Measurements from ENCODE around the gene BLMH. TPM values are rescaled to one million over a fixed set of nuclear protein-coding genes. Genes with fewer than 3 reads are reported as not detected.

BLMH gene
- total RNA-seq, 1 experiment from 2014 or later, result 94.3 TPM

DNA sequence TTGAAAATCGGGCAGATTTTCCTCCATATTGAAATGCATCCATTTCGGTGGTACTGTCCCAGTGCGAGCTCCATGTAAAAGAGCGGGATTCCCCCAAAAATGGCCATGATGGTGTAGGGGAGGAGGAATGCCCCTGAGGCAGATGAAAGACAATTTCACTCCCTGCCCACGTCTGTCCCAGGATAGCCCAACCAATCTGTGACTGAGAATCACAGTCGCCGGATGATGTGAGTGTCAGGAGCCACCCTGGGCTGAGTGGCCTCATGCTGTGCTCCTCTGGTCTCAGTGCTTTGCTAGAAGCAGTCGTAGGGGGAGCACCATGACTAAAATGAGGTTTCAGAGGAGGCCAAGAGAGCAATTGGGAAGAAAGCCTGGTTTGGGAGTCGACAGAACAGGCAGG is 72.9 kb downstream of the BLMH start:
- H3K9me3 ChIP-seq (ENCODE audit: low read depth, low read length, poor library complexity, severe bottlenecking), result no peaks in the 10 kb centered on the region
- ChIA-PET POLR2A (ENCODE audit: low non-redundant PET) (no interaction called here), CTCF (no interaction called here)
- no peaks in the 10 kb centered on the region for H3K27me3 ChIP-seq (replicated peaks; ENCODE audit: insufficient read depth, low read depth, low read length, poor library complexity)
- H3K27ac ChIP-seq (ENCODE audit: low read depth, low read length, poor library complexity, severe bottlenecking), result no peak overlapping the region
- no peaks in the 10 kb centered on the region for H3K36me3 ChIP-seq (ENCODE audit: insufficient read depth, low read length, poor library complexity, severe bottlenecking)
- intact Hi-C loops (cut with micrococcal nuclease; ENCODE audit: unreplicated experiment), result no loop called here
- H3K4me1 ChIP-seq (ENCODE audit: insufficient read depth, low read length, poor library complexity, severe bottlenecking), result no peaks in the 10 kb centered on the region
- DNase-seq (ENCODE audit: low spot score), result no peak
- BruUV-seq (replicated peaks), result no TSS peak
- no peak overlapping the region for H3K4me3 ChIP-seq (ENCODE audit: low read depth, low read length, poor library complexity, severe bottlenecking)
- no peak for TF ChIP-seq EZH2 (IDR thresholded peaks at IDR 0.05; ENCODE audit: borderline replicate concordance, low read depth, low read length, poor library complexity, severe bottlenecking)
- TF ChIP-seq, protein P1, sequence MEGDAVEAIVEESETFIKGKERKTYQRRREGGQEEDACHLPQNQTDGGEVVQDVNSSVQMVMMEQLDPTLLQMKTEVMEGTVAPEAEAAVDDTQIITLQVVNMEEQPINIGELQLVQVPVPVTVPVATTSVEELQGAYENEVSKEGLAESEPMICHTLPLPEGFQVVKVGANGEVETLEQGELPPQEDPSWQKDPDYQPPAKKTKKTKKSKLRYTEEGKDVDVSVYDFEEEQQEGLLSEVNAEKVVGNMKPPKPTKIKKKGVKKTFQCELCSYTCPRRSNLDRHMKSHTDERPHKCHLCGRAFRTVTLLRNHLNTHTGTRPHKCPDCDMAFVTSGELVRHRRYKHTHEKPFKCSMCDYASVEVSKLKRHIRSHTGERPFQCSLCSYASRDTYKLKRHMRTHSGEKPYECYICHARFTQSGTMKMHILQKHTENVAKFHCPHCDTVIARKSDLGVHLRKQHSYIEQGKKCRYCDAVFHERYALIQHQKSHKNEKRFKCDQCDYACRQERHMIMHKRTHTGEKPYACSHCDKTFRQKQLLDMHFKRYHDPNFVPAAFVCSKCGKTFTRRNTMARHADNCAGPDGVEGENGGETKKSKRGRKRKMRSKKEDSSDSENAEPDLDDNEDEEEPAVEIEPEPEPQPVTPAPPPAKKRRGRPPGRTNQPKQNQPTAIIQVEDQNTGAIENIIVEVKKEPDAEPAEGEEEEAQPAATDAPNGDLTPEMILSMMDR (conservative IDR thresholded peaks at IDR 0.05; ENCODE audit: low read depth, low read length), result no peak

DNA sequence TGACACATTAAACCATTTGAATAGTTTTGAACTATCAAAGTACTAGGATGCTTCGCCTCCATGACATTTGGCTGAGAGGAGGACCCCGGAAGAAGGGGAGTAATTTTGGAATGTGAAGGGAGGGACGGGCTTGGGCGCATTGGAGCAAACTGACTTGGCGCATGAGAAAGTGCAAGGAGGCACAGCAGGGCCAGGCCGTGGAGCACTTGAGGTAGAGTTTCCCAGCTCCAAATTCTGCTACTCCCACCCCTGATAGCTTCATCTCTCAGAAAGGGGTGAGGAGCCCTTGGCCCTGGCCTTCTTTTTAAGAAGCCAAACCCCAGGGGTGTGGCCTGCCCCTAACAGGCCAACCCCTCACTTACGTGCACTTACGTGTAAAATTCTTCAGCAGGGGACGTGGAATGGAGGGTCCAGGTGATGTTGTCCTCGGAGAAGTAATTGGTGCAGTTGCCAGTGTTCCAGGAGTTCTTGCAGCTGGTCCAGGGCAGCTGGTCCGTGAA is 73.9 kb downstream of the BLMH start:
- Histone ChIP-seq H3K36me3 (ENCODE audit: insufficient read depth, low read length, poor library complexity, severe bottlenecking) (no peaks in the 10 kb centered on the region), H3K4me1 (ENCODE audit: insufficient read depth, low read length, poor library complexity, severe bottlenecking) (no peaks in the 10 kb centered on the region), H3K27ac (ENCODE audit: low read depth, low read length, poor library complexity, severe bottlenecking) (no peak overlapping the region), H3K4me3 (ENCODE audit: low read depth, low read length, poor library complexity, severe bottlenecking) (no peak overlapping the region), H3K27me3 (replicated peaks; ENCODE audit: insufficient read depth, low read depth, low read length, poor library complexity) (no peaks in the 10 kb centered on the region), H3K9me3 (ENCODE audit: low read depth, low read length, poor library complexity, severe bottlenecking) (no peaks in the 10 kb centered on the region)
- no peak for DNase-seq (ENCODE audit: low spot score)
- TF ChIP-seq EZH2 (IDR thresholded peaks at IDR 0.05; ENCODE audit: borderline replicate concordance, low read depth, low read length, poor library complexity, severe bottlenecking), result no peak
- TF ChIP-seq, protein P1 (conservative IDR thresholded peaks at IDR 0.05; ENCODE audit: low read depth, low read length), result no peak
- intact Hi-C loops (cut with micrococcal nuclease; ENCODE audit: unreplicated experiment), result no loop called here
- CTCF ChIA-PET, result no interaction called here
- BruUV-seq (replicated peaks), result no TSS peak
- POLR2A ChIA-PET (ENCODE audit: low non-redundant PET), result no interaction called here

DNA sequence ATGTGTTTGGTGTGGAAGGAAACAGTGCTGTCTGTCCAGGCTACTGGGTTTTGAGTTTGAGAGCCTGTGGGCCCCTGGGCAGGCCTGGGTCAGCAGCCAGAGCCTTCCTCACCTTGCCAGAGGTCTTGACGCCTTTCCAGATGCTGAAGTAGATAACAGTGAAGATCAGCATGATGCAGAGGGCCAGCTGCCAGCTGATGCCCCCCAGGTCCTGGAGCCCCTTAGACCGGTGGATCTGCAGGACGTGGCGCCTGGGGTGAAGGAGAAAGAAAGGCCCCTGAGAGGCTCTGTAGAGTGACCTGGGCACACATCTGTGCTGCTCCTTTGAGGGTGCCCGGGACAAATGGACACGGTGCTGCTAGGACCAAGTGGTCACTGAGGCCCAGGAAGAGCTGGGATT is 74.7 kb downstream of the BLMH start:
- CTCF ChIA-PET, result no interaction called here

More for the DNA sequence above, 74.7 kb downstream of the BLMH start:
- H3K27ac ChIP-seq (ENCODE audit: low read depth, low read length, poor library complexity, severe bottlenecking), result no peak overlapping the region
- TF ChIP-seq EZH2 (IDR thresholded peaks at IDR 0.05; ENCODE audit: borderline replicate concordance, low read depth, low read length, poor library complexity, severe bottlenecking), result no peak
- TF ChIP-seq, protein P1 (conservative IDR thresholded peaks at IDR 0.05; ENCODE audit: low read depth, low read length), result no peak
- POLR2A ChIA-PET (ENCODE audit: low non-redundant PET), result no interaction called here
- H3K27me3 ChIP-seq (replicated peaks; ENCODE audit: insufficient read depth, low read depth, low read length, poor library complexity), result no peaks in the 10 kb centered on the region
- H3K36me3 ChIP-seq (ENCODE audit: insufficient read depth, low read length, poor library complexity, severe bottlenecking), result no peaks in the 10 kb centered on the region
- no TSS peak for BruUV-seq (replicated peaks)
- no peak for DNase-seq (ENCODE audit: low spot score)
- no peaks in the 10 kb centered on the region for H3K4me1 ChIP-seq (ENCODE audit: insufficient read depth, low read length, poor library complexity, severe bottlenecking)
- no peaks in the 10 kb centered on the region for H3K9me3 ChIP-seq (ENCODE audit: low read depth, low read length, poor library complexity, severe bottlenecking)
- intact Hi-C loops (cut with micrococcal nuclease; ENCODE audit: unreplicated experiment), result no loop called here
- H3K4me3 ChIP-seq (ENCODE audit: low read depth, low read length, poor library complexity, severe bottlenecking), result no peak overlapping the region

All from A673 (cell line).